Bladder microvascular endothelial cell (primary cell): ENCODE measurements around the gene CEACAM3. TPM values are rescaled to one million over a fixed set of nuclear protein-coding genes. Genes with fewer than 3 reads are reported as not detected.

Experiments used
- total RNA-seq: library from RNA; depleted of rRNA; stranded (reverse); fragments of >200 nt; gene quantifications from 2 replicates; pipeline ENCODE4 v1.2.3, GENCODE V29; 2014

Gene CEACAM3
- not detected in 2 replicates for total RNA-seq

GRCh38 chr19:41796362-41796761 is at the start of gene CEACAM3:
Gene CEACAM3 (plus strand): TSS chr19:41796587. CDS start chr19:41796678, 91 bp downstream.

GRCh38 chr19:41755328-41755913 is 41.0 kb upstream of the CEACAM3 start, which contains the start of gene CEACAM6:
Gene CEACAM6 (plus strand): TSS chr19:41755530. CDS start chr19:41755639, 109 bp downstream.

GRCh38 chr19:41844601-41845000 is 48.2 kb downstream of the CEACAM3 start, which contains the start of gene LYPD4:
Gene LYPD4 (minus strand): TSS chr19:41844683. CDS start chr19:41839285, 5,398 bp downstream.

DNA sequence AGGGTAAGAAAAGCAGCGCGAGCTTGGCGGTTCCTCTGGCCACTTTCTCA is 48.4 kb downstream of the CEACAM3 start, which contains the start of gene DMRTC2:
Gene DMRTC2, plus strand, starts transcription at position 42 of the 50 bp plus-strand sequence. CDS start 2,387 bp downstream, outside the sequence.

GRCh38 chr19:41859618-41860418 is 63.4 kb downstream of the CEACAM3 start, which contains the start of gene RPS19:
Gene RPS19 (plus strand): TSS chr19:41860255. CDS start chr19:41860775, 520 bp downstream.

Other genes starting within 250 kb of the CEACAM3 start
- 2.3 and 6.6 TPM in 2 replicates for gene CEACAM21, start 220.4 kb upstream of the CEACAM3 start, total RNA-seq
- gene CEACAM4, start 169.5 kb upstream of the CEACAM3 start, total RNA-seq = not detected in 2 replicates
- 0.57 TPM in 1 of 2 replicates, not detected in the other for gene CEACAM7, start 108.3 kb upstream of the CEACAM3 start, total RNA-seq
- not detected in 2 replicates for gene CEACAM5, start 88.0 kb upstream of the CEACAM3 start, total RNA-seq
- gene CEACAM6, start 41.1 kb upstream of the CEACAM3 start, total RNA-seq = not detected in 2 replicates
- gene LYPD4, start 48.1 kb downstream of the CEACAM3 start, total RNA-seq = not detected in 2 replicates
- not detected in 2 replicates for gene DMRTC2, start 48.5 kb downstream of the CEACAM3 start, total RNA-seq
- 1,287 and 1,298 TPM in 2 replicates for gene RPS19, start 63.7 kb downstream of the CEACAM3 start, total RNA-seq
- gene CD79A, start 80.7 kb downstream of the CEACAM3 start, total RNA-seq = not detected in 2 replicates
- gene ARHGEF1, start 86.6 kb downstream of the CEACAM3 start, total RNA-seq = 42.9 and 43.9 TPM in 2 replicates
- not detected in 2 replicates for gene ERFL, start 131.9 kb downstream of the CEACAM3 start, total RNA-seq
- 141 and 157 TPM in 2 replicates for gene RABAC1, start 162.7 kb downstream of the CEACAM3 start, total RNA-seq
- under 0.01 TPM in 1 of 2 replicates, not detected in the other for gene ATP1A3, start 197.6 kb downstream of the CEACAM3 start, total RNA-seq